Measurements from ENCODE around the gene IFT80.

The IFT80 gene

GRCh38 chr3:160399125-160400029 is at the start of gene IFT80, which contains the start of gene SMC4:
Gene IFT80, minus strand, starts transcription at chr3:160399225. Its CDS starts 14,625 bp downstream, at chr3:160384600.
Gene SMC4, plus strand, starts transcription at chr3:160399650. Its CDS starts 1,177 bp downstream, at chr3:160400827.
- DNase-seq: peak; percentile 95

GRCh38 chr3:160447544-160447943 is 48.5 kb upstream of the IFT80 start:
- peak; percentile 60 for DNase-seq

GRCh38 chr3:160446522-160447056 is 47.6 kb upstream of the IFT80 start:
- DNase-seq: no peak

- no peak for DNase-seq
Measured at GRCh38 chr3:160445854-160446253, 46.8 kb upstream of the IFT80 start.

- no peak for DNase-seq
Measured at GRCh38 chr3:160444411-160444810, 45.4 kb upstream of the IFT80 start.

GRCh38 chr3:160440687-160441086 is 41.7 kb upstream of the IFT80 start:
- no peak for DNase-seq

- no peak for DNase-seq
Measured at GRCh38 chr3:160437083-160437455, 38.0 kb upstream of the IFT80 start.

GRCh38 chr3:160435747-160436146 is 36.7 kb upstream of the IFT80 start:
- no peak for DNase-seq

- DNase-seq: no peak
Measured at GRCh38 chr3:160435095-160435494, 36.1 kb upstream of the IFT80 start.

- peak; percentile 37 for DNase-seq
Measured at GRCh38 chr3:160434071-160434470, 35.0 kb upstream of the IFT80 start.

- no peak for DNase-seq
Measured at GRCh38 chr3:160427832-160428424, 28.9 kb upstream of the IFT80 start.

GRCh38 chr3:160417311-160417710 is 18.3 kb upstream of the IFT80 start:
- DNase-seq: no peak

- DNase-seq: peak; percentile 78
Measured at GRCh38 chr3:160413613-160414248, 14.7 kb upstream of the IFT80 start.

- no peak for DNase-seq
Measured at GRCh38 chr3:160412477-160412876, 13.5 kb upstream of the IFT80 start.

GRCh38 chr3:160409812-160410610 is 11.0 kb upstream of the IFT80 start:
- DNase-seq: no peak

GRCh38 chr3:160403796-160404470 is 4.9 kb upstream of the IFT80 start:
- peak; percentile 17 for DNase-seq

GRCh38 chr3:160403028-160403545 is 4.1 kb upstream of the IFT80 start:
- no peak for DNase-seq

GRCh38 chr3:160402221-160403027 is 3.4 kb upstream of the IFT80 start:
- DNase-seq: no peak

- peak; percentile 68 for DNase-seq
Measured at GRCh38 chr3:160401291-160402095, 2.5 kb upstream of the IFT80 start.

- no peak for DNase-seq
Measured at GRCh38 chr3:160400702-160401150, 1.7 kb upstream of the IFT80 start.

Measured in HCEC 1CT (cell line).